ENCODE results near the gene SMAD6.
A peak's percentile ranks its signal among the peaks of the same experiment; 100 is the strongest.

The SMAD6 gene

GRCh38 chr15:66760968-66761725 lies 59.1 kb downstream of the SMAD6 start:
- DNase-seq, result peak; percentile 23 to 47

GRCh38 chr15:66761726-66762595 lies 59.9 kb downstream of the SMAD6 start:
- no peak for DNase-seq

GRCh38 chr15:66763186-66764071 lies 61.4 kb downstream of the SMAD6 start:
- DNase-seq, result no peak

- no peak for DNase-seq
These were observed 62.2 kb downstream of the SMAD6 start for GRCh38 chr15:66764072-66764786.

GRCh38 chr15:66765478-66766281 lies 63.6 kb downstream of the SMAD6 start:
- peak; percentile 80 to 85 for DNase-seq

GRCh38 chr15:66766282-66767230 lies 64.5 kb downstream of the SMAD6 start:
- DNase-seq, result no peak

GRCh38 chr15:66767240-66767659 lies 65.2 kb downstream of the SMAD6 start:
- no peak for DNase-seq

- no peak for DNase-seq
These were observed 67.0 kb downstream of the SMAD6 start for GRCh38 chr15:66768987-66769386.

GRCh38 chr15:66770518-66771350 lies 68.7 kb downstream of the SMAD6 start:
- no peak for DNase-seq

GRCh38 chr15:66771351-66771650 lies 69.3 kb downstream of the SMAD6 start:
- DNase-seq, result no peak

- no peak for DNase-seq
These were observed 70.6 kb downstream of the SMAD6 start for GRCh38 chr15:66772604-66773128.

GRCh38 chr15:66773129-66773873 lies 71.3 kb downstream of the SMAD6 start:
- DNase-seq, result no peak

GRCh38 chr15:66774001-66774814 lies 72.2 kb downstream of the SMAD6 start:
- DNase-seq, result peak; percentile 48 to 62

- no peak for DNase-seq
These were observed 73.4 kb downstream of the SMAD6 start for GRCh38 chr15:66775127-66776105.

GRCh38 chr15:66777054-66777453 lies 75.0 kb downstream of the SMAD6 start:
- DNase-seq, result no peak

- DNase-seq, result no peak
These were observed 75.7 kb downstream of the SMAD6 start for GRCh38 chr15:66777596-66778313.

Data from Kasumi-1 (cell line).